Stimulated activated CD4-positive, alpha-beta T cell treated with anti-CD3 and anti-CD28 coated beads, Interleukin-4, amount 100 ng/mL, for 48 hours (primary cell): Measurements from ENCODE around the gene GAA.

Source experiments
- DNase-seq, 2 donors: peaks; one replicate each; pipeline ENCODE4 v3.0.0-alpha.2; 2020; ENCODE audit warnings: low read depth in 2 of 2

The GAA gene

DNA sequence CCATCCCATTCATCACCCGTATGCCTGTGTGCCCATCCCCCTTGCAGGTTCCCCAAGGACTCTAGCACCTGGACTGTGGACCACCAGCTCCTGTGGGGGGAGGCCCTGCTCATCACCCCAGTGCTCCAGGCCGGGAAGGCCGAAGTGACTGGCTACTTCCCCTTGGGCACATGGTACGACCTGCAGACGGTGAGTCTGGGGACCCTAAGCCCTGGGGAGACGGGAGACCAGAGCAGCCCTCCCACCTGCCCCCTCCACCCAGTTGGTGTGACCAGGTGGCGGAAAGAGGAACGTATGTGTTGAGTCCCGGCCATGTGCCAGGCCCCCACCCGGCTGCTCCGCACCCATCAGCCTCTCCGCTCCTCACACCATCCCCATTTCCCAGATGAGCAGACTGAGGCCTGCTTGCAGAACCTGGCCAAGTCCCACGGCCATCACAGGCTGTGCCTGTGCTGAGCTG lies 15.6 kb downstream of the GAA start:
- DNase-seq: no peak

DNA sequence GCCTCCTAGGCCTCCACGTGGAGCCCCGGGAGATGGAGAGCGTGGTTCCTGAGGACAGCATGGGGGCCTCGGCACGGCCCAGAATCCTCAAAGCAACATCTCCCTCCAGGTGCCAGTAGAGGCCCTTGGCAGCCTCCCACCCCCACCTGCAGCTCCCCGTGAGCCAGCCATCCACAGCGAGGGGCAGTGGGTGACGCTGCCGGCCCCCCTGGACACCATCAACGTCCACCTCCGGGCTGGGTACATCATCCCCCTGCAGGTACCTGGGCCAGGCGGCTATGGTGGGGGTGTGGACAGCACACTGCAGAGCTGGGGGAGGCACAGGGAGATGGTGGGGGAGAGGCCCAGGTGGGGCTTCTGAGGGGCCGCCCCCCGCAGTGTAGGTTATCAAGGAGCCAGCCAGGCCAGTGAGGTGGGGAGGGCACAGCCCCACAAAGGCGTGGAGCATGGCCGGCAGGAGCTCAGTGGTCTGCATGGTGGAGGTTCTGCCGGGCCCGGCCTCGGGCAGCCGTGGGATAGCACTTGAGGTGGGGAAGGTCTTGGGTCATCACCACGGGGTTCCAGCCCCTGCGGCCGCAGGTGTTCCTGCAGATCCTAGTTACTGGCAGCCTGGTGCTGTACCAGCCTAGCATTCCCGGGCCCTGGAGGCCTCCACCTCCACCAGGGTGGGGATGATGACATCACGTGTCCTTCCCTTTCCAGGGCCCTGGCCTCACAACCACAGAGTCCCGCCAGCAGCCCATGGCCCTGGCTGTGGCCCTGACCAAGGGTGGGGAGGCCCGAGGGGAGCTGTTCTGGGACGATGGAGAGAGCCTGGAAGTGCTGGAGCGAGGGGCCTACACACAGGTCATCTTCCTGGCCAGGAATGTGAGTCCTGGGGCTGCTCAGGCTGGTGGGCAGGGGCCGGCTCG lies 16.4 kb downstream of the GAA start:
- DNase-seq: no peak

DNA sequence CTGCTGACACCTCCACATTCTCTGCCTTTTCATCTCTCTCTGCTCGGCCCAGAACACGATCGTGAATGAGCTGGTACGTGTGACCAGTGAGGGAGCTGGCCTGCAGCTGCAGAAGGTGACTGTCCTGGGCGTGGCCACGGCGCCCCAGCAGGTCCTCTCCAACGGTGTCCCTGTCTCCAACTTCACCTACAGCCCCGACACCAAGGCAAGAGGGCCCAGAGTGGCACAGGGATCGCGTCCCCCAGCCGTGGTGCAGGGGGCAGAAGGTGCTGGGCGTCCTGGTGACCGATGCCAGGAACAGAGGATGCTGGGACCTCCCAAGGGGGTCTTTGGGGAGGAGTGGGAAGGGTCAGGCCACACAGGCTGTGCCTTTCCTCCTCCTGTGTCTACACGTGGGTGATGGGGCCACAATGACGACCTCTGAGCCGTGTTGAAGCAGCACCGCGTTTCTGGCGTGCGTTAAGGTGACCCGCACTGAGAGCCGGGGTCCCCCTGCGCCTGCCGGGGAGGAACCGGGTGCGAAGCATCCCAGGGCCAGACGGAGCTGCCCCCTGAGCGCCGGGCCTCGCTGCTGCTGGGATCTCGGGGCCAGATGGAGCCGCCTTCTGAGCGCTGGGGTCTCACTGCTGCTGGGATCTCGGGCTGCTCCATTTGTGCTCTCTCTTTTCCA lies 17.4 kb downstream of the GAA start:
- DNase-seq: no peak

DNA sequence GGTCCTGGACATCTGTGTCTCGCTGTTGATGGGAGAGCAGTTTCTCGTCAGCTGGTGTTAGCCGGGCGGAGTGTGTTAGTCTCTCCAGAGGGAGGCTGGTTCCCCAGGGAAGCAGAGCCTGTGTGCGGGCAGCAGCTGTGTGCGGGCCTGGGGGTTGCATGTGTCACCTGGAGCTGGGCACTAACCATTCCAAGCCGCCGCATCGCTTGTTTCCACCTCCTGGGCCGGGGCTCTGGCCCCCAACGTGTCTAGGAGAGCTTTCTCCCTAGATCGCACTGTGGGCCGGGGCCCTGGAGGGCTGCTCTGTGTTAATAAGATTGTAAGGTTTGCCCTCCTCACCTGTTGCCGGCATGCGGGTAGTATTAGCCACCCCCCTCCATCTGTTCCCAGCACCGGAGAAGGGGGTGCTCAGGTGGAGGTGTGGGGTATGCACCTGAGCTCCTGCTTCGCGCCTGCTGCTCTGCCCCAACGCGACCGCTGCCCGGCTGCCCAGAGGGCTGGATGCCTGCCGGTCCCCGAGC lies 17.9 kb downstream of the GAA start:
- no peak for DNase-seq

DNA sequence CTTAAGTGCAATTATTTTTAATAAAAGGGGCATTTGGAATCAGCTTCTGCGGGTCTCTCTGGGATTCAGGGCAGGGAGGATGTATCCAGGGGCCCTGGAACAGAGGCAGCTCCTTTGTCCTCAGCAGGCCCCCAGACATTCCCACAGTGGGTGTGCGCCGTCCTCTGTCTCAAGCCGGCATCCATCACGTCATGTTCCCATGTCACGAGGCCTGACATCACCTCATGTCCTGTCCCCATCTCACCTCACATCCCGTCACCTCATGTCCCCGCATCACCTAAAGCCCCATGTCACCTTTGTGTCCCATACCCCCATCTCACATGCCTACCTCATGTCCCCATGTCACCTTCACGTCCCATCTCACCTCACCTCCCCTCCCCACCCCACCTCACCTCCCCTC lies 18.5 kb downstream of the GAA start:
- DNase-seq: no peak

DNA sequence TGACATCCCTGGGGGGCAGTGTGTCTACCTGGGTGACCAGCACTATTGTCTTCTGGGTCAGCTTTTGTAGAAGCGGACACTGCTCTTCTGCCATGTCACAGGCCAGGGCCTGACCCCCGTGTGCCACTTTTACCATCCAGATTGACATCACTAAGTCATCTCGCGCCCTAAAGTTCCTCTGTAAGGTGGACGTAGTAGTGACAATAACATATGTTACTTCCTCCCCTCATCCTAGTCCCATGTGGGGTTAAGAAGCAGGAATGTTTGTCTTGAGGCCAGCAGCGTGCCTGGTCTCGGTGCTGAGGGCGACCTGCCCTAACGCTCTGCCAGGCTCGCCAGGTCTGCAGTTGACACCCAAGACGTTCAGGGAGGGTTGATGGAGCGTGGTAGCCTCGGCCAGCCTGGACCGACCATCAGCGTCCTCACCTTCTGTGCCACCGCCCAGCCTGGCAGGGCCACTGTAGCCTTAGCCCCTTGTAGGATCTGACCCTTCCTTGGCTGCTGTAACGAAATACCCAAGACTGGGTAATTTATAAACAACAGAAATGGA lies 20.7 kb downstream of the GAA start:
- DNase-seq: no peak

DNA sequence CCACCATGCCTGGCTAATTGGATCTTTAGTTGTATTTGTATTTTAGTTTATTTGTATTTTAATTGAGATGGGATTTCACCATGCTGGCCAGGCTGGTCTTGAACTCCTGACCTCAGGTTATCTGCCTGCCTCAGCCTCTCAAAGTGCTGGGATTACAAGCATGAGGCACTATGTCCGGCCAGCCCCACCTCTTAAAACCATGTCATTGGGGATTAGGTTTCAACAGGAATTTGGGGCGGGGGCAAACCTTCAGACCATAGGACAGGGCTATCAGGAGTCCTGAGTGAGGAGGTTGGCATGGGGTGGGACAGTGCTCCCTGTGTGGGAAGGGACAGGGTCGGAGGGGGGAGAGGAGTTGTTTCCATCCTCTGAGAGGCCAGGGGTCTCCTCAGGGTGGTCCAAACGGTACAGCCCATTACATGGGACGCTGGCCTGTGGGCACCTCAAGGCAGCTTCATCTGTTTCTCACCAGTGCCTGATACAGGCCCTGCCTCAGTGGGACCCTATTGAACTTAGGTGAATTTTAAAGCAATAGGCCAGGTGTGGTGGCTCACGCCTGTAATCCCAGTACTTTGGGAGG lies 21.6 kb downstream of the GAA start:
- no peak for DNase-seq

DNA sequence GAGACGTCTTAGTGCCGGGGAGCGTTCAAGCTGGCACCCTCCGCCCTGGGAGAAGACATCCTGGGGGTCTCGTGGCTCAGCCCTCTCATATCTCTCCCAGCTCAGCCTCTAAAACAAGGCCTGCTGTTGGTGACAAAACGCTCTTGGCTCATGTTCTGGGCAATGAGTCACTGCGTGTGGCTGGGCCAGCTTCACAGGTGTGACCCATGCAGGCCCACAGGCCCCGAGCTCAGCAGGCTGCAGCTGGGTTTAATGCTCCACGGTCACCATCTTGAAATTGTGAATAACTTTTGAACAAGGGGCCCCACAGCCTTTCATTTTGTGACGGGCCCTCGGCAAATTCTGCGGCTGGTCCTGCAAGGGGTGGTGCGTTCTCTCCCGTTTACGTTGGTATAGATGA lies 22.4 kb downstream of the GAA start:
- DNase-seq: no peak

DNA sequence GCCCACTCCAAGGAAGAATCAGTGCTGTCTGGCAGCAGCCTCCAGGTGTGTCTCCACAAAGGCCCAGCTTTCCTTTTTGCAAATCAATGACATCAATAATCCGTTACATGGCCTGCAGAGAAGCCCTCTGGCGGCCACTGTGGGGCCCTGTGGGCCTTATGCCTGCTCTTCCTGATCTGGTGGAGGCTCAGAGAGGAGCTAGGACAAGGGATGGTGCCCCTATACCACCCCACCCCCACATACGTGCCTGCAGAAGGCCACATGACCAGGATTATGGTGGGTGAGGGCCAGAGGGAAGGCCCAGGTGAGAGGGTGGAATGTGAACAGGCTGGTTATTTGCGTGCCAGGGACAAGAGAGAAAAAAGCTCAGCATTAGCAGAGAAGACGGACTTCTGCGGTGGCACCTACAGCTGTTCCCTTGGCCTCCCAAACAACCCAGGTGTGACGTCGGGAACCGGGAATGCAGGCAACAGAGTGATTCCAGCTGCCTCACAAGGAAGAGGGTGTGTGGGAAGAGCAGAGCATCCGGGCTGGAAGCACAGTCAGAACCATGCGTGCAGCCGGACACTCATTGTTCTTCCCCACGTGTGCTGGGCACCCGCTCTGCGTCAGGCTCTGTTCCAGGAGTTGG lies 23.1 kb downstream of the GAA start:
- DNase-seq: no peak

DNA sequence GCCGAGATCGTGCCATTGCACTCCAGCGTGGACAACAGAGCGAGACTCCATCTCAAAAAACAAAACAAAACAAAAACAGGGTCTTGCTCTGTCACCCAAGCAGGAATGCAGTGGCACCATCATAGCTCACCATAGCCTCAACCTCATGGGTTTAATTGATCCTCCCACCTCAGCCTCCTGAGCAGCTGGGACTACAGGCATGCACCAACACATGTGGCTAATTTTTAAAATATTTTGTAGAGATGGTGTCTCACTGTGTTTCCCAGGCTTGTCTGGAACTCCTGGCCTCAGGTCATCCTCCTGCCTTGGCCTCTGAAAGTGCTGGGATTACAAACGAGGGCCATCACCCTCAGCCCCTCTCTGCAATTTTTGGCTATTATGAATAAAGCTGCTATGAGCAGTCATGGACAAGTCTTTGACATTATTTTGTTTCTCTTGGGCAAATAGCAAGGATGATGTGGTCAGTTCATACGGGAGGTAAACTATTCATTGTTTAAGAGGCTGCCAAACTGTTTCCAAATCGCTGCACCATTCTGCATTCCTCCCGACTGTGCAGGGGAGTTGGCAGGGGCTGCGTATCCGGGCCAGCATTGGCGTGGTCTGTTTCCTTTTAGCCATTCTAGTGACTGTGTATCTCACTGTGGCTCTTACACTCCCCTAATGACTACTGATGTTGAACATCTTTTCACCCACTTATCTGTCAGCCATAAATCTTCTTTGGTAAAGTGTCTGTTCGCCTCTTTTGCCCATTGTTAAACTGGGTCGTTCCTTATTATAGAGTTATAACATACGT lies 24.5 kb downstream of the GAA start:
- DNase-seq: no peak

DNA sequence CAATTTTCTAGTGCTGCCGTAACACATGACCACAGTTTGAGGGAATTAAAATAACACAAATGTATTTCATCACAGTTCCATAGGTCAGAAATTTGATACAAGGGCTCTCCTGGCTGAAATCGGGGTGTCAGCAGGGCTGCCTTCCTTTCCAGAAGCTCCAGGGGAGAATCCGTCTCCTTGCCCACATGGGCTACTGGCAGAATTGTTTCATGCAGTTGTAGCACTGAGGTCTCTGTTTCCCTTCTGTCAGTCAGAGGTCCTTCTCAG lies 25.0 kb downstream of the GAA start:
- no peak for DNase-seq

DNA sequence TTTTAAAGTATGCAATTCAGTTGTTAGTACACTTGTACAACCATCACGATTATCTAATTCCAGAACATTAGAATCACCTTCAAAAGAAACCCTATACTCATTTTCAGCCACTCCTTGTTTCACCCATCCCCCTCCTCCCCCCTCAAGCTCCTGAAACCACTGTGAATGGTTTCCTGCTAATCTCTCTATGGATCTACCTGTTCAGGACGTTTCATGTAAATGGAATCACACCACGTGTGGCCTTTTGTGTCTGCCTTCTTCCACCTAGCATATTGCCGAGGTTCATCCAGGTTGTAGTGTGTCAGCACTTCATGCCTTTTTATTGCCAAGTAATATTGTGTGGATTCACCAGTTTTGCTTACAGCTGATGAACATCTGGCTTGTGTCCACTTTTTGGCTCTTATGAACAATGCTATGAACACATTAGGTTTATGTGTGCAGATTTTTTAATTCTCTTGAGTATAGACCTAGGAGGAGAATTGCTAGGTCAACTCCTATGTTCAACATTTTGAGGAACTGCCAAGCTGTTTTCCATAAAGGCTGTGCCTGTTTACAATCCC lies 27.7 kb downstream of the GAA start:
- DNase-seq: no peak

DNA sequence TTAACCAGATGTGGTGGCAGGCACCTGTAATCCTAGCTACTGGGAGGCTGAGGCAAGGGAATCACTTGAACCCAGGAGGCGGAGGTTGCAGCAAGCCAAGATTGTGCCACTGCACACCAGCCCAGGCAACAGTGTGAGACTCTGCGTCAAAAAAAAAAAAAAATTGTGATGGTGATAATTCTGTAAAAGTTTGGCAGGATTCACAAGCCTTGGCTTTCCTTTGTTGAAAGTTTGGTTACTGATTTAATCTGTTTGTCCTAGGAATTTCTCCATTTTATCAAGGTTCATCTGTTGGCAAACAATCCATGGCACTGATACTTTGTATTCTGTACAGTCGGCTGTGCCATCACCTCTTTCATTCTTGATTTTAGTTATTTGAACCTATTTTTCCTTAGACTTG lies 29.6 kb downstream of the GAA start:
- DNase-seq: no peak

DNA sequence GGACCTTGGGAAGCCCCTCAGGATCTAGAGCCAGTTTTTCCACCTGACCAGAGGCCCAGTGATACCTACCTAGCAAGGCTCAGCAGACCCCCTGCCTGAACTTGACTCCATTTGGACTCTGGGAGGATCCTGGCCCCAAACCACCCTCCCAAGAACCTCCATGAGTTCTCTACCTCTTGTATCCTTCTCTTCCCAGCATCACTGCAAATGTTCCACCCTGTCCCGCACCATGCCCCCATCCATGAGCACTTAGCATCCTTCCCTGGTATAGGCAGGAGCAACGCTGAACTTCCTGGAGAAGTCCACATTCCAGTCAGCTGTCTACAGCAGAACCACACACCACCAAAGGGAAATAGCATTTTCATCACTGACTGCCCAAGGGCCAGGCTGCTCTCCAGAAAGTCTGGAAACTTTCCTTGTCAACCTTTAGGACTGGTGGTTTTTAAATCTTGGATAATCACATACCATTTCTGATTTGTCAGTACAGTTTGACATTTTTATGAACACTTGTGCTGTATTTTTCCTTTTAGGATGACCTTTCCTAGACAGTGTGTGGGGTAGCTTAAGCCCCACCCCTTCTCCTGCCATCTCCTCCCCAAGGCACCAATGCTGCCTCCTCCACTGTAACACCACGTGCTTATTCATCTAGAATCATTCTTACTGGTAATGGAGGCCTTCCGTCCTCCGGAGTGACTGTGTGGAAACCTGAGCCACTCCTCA lies 31.7 kb downstream of the GAA start:
- no peak for DNase-seq

DNA sequence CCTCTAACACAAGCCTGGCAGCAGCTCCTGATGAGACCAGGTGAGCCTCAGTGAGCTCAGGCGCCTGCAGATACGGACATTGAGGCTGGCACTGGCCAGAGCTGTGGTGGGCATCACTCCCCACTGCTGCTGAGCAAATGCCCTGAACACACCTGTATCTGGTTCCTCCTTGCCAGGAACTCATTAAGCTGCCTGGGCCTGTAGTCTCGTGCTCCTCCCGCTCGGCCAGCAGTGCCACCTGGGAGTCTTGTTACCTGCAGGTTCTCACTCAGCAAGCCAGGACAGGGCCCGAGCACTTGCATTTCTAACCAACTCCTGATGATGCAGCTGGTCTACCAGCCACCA lies 32.2 kb downstream of the GAA start:
- DNase-seq: no peak

DNA sequence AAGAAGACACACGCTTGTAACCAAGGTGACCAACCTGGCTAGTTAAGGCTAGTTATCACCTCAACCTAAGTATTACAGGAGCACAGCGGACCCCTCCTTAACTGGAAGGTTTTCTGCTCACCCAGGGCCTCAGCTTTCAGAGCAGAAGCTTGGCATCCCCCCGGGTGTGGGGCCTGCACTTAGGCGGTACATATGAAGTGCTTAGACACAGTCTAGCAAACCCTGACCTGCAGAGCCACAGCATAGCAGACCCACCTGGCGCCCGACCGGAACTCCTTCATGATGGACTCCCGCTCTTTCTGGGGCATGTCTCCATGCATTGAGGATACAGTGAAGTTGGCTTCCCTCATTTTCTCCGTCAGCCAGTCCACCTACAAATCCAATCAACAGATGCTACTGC lies 35.8 kb downstream of the GAA start:
- DNase-seq: no peak

DNA sequence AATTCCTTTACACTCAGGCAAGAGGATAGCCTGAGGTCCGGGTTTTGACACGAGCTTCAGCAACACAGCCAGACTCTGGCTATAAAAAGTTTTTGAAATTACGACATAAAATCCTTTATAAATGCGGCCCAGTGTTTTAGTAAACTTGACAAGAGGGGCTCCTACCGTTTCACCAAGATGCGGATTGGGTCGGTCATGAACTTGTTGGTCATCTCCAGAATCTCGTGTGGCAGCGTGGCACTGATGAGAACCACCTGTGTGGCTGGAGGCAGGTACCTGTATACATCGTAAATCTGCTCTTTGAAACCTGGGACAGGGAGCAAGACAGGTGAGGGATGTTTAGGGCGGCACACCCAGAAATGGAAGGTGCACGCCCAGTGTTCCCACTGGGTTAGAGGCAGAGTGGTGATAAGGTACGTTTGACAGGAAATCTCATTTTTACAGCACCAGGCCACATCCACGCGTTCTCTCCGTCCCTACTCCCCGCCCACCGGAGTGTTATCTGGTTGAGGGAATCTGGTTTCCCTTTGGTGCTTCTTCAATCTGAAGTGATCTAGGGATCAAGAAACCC lies 37.6 kb downstream of the GAA start:
- no peak for DNase-seq

DNA sequence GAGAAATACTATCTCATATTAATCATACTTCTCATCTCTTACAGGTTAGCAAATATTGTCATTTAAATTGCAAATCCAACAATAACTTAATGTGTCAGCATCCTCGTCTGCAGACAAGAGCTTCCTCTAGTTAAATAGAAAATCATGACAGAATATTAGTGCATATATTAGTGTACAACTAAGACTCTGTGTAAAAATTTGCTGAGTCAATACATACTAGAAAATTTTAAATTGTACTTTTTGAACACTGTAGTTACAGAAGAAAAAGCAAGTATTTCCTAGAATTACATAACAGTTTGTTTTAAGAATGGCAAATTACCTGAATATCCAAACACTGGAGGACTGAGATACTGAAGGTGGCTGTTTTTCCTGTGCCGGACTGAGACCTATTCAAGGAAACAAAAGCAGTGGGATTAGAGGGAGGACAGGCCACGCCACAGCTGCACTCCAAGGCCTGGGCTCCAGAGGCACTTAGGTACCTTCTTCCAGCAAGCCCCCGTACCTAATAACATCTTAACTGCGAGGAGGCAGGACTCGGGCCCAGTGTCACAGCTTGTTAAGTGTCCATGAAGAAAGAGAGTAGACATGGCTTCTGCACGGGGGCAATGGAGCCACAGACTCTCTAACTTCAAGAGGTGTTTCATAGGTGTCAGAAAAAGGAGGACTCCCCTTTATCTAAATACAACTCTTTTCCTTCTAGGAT lies 40.2 kb downstream of the GAA start:
- DNase-seq: no peak

DNA sequence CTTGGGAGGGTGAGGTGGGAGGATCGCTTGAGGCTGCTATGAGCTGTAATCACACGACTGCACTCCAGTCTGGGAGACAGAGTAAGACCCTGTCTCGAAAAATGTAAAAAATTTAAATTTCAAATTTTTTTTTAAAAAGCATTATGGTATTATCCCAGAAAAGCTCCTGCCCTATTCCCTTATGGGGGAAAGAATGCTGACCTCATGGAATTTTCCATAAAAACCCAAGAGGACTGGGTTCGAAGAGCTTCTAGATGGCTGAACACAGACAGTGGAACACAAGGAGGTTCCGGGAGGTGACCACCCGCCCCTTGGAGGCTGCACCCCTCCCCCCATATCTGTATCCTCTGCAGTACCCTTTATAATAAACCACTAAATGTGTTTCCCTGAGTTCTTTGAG lies 41.5 kb downstream of the GAA start:
- DNase-seq: no peak
